HepG2 (cell line): ENCODE results near the gene SELENOM. TPM values are rescaled to one million over a fixed set of nuclear protein-coding genes. Genes with fewer than 3 reads are reported as not detected.

Source experiments
- GTF3A ChIP-seq: sonication (generic); formaldehyde crosslinking; conservative IDR thresholded peaks from 2 replicates; pipeline ENCODE4 v1.4.0; 2020; ENCODE audit warnings: mild to moderate bottlenecking, missing genetic modification reagents
- HDAC6 ChIP-seq: fragments of 200-600 bp; sonication (generic); IDR thresholded peaks from 2 replicates; pipeline ENCODE4 v1.7.0; 2017; ENCODE audit warnings: mild to moderate bottlenecking, antibody characterized with exemption, low read length, low read depth
- NR3C1 ChIP-seq: sonication (generic); formaldehyde crosslinking; IDR thresholded peaks from 2 replicates; pipeline ENCODE4 v1.4.0; 2020; ENCODE audit warnings: missing genetic modification reagents
- PLRG1 ChIP-seq: fragments of 450-650 bp; conservative IDR thresholded peaks from 2 replicates; pipeline ENCODE4 v1.6.1; 2016
- RELA ChIP-seq: sonication (generic); formaldehyde crosslinking; IDR thresholded peaks from 2 replicates; pipeline ENCODE4 v1.4.0; 2020; ENCODE audit warnings: missing genetic modification reagents
- ZBTB1 ChIP-seq: sonication (generic); formaldehyde crosslinking; IDR thresholded peaks from 2 replicates; pipeline ENCODE4 v1.4.0; 2020; ENCODE audit warnings: missing genetic modification reagents, borderline replicate concordance
- ZC3H4 ChIP-seq: sonication (generic); formaldehyde crosslinking; IDR thresholded peaks from 2 replicates; pipeline ENCODE4 v1.4.0; 2020; ENCODE audit warnings: missing genetic modification reagents, borderline replicate concordance
- ZEB1 ChIP-seq: IDR thresholded peaks from 2 replicates; pipeline ENCODE4 v1.6.1; 2012; ENCODE audit warnings: mild to moderate bottlenecking, low read depth, inconsistent platforms; ENCODE audit not compliant: insufficient replicate concordance
- ZNF441 ChIP-seq: sonication (generic); formaldehyde crosslinking; IDR thresholded peaks from 2 replicates; pipeline ENCODE4 v1.7.0; 2021; ENCODE audit warnings: missing genetic modification reagents, borderline replicate concordance
- ZNF766 ChIP-seq: sonication (generic); formaldehyde crosslinking; IDR thresholded peaks from 2 replicates; pipeline ENCODE4 v1.5.0; 2020; ENCODE audit warnings: missing genetic modification reagents, borderline replicate concordance
- ZSCAN20 ChIP-seq: sonication (generic); formaldehyde crosslinking; IDR thresholded peaks from 2 replicates; pipeline ENCODE4 v1.4.0; 2020; ENCODE audit warnings: missing genetic modification reagents, mild to moderate bottlenecking, borderline replicate concordance
- polyA plus RNA-seq, 8 experiments: library from polyadenylated mRNA; depleted of rRNA in 3 of 8; stranded (reverse) in 7 of 8; unstranded in 1 of 8; fragments of >200 nt; fragmentation: Illumina TruSeq in 4 of 8; extraction: Trizol in 4 of 8; gene quantifications; 2 replicates each; pipeline versions ENCODE4 v1.2.1 to v1.2.3, GENCODE V29; 2011 to 2016; ENCODE audit warnings: low read depth in 4 of 8, missing spikeins in 1 of 8, mixed read lengths in 1 of 8; ENCODE audit not compliant: insufficient read depth in 1 of 8
- total RNA-seq, 5 experiments: library from RNA; depleted of rRNA; stranded (reverse); fragments of >200 nt; fragmentation: Illumina TruSeq; extraction: Trizol; gene quantifications; 2 replicates each; pipeline ENCODE4 v1.2.3, GENCODE V29; 2016; ENCODE audit warnings: low read depth in 1 of 5
- TF ChIP-seq, protein P1 (sequence below): sonication (generic); formaldehyde crosslinking; IDR thresholded peaks from one replicate; pipeline ENCODE4 v1.5.1; 2020; ENCODE audit warnings: mild to moderate bottlenecking, missing genetic modification reagents; ENCODE audit errors: not compliant biosample characterization
- TF ChIP-seq, protein P2 (sequence below): sonication (generic); formaldehyde crosslinking; IDR thresholded peaks from 2 replicates; pipeline ENCODE4 v1.4.0; 2020; ENCODE audit warnings: mild to moderate bottlenecking, missing genetic modification reagents
- TF ChIP-seq, protein P3 (sequence below): sonication (generic); formaldehyde crosslinking; IDR thresholded peaks from 2 replicates; pipeline ENCODE4 v1.4.0; 2020; ENCODE audit warnings: missing genetic modification reagents
- TF ChIP-seq, protein P4 (sequence below): sonication (generic); formaldehyde crosslinking; IDR thresholded peaks from 2 replicates; pipeline ENCODE4 v1.4.0; 2020; ENCODE audit warnings: missing genetic modification reagents, borderline replicate concordance

The SELENOM gene
- total and polyA plus RNA-seq, 2 of the 13 experiments (the other 11 are each of a cell fraction or from before 2014, with no cell fraction given) = 4.1 to 4.3 TPM

DNA sequence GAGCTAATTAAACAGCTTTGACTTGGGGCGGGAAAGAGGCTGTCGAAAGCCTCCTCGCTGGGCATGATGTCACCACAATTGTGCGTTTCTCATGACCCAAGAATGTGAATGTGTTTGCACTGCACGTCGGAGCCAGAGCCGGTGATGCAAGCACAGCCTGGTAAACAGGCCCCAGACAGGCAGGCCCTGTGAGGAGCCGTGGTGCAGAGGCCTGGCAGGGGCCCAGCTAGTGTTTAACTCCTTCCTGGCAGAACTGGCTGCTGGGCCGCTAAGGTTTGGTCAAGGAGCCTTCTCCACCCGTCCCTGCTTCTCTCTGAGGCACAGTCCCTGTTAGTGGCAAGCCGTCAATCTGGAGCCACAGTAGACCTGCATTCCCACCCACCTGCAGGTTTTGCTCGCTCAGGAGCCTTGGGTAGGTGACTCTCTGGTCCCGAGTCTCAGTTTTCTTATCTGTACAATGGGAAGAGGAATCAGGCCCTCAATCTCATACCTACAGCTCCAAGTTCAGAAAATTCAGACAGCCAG lies 51.7 kb downstream of the SELENOM start (continued):
- TF ChIP-seq, protein P1, sequence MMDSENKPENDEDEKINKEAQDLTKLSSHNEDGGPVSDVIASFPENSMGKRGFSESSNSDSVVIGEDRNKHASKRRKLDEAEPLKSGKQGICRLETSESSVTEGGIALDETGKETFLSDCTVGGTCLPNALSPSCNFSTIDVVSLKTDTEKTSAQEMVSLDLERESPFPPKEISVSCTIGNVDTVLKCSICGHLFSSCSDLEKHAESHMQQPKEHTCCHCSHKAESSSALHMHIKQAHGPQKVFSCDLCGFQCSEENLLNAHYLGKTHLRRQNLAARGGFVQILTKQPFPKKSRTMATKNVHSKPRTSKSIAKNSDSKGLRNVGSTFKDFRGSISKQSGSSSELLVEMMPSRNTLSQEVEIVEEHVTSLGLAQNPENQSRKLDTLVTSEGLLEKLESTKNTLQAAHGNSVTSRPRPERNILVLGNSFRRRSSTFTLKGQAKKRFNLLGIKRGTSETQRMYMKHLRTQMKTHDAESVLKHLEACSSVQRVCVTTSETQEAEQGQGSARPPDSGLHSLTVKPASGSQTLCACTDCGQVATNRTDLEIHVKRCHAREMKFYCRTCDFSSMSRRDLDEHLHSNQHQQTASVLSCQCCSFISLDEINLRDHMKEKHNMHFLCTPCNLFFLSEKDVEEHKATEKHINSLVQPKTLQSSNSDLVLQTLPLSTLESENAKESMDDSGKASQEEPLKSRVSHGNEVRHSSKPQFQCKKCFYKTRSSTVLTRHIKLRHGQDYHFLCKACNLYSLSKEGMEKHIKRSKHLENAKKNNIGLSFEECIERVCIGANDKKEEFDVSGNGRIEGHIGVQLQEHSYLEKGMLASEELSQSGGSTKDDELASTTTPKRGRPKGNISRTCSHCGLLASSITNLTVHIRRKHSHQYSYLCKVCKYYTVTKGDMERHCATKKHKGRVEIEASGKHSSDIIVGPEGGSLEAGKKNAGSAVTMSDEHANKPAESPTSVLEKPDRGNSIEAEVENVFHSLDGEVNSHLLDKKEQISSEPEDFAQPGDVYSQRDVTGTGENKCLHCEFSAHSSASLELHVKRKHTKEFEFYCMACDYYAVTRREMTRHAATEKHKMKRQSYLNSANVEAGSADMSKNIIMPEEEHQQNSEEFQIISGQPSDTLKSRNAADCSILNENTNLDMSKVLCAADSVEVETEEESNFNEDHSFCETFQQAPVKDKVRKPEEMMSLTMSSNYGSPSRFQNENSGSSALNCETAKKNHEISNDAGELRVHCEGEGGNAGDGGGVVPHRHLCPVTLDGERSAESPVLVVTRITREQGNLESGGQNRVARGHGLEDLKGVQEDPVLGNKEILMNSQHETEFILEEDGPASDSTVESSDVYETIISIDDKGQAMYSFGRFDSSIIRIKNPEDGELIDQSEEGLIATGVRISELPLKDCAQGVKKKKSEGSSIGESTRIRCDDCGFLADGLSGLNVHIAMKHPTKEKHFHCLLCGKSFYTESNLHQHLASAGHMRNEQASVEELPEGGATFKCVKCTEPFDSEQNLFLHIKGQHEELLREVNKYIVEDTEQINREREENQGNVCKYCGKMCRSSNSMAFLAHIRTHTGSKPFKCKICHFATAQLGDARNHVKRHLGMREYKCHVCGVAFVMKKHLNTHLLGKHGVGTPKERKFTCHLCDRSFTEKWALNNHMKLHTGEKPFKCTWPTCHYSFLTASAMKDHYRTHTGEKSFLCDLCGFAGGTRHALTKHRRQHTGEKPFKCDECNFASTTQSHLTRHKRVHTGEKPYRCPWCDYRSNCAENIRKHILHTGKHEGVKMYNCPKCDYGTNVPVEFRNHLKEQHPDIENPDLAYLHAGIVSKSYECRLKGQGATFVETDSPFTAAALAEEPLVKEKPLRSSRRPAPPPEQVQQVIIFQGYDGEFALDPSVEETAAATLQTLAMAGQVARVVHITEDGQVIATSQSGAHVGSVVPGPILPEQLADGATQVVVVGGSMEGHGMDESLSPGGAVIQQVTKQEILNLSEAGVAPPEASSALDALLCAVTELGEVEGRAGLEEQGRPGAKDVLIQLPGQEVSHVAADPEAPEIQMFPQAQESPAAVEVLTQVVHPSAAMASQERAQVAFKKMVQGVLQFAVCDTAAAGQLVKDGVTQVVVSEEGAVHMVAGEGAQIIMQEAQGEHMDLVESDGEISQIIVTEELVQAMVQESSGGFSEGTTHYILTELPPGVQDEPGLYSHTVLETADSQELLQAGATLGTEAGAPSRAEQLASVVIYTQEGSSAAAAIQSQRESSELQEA (CRISPR knock-in tag) = no peak
- no peak for TF ChIP-seq PLRG1
- TF ChIP-seq, protein P2, sequence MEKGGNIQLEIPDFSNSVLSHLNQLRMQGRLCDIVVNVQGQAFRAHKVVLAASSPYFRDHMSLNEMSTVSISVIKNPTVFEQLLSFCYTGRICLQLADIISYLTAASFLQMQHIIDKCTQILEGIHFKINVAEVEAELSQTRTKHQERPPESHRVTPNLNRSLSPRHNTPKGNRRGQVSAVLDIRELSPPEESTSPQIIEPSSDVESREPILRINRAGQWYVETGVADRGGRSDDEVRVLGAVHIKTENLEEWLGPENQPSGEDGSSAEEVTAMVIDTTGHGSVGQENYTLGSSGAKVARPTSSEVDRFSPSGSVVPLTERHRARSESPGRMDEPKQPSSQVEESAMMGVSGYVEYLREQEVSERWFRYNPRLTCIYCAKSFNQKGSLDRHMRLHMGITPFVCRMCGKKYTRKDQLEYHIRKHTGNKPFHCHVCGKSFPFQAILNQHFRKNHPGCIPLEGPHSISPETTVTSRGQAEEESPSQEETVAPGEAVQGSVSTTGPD (CRISPR knock-in tag) = peak; percentile 46; the same call in 1 of the 2 replicates
- TF ChIP-seq RELA (CRISPR knock-in tag) = no peak; the same call in 1 of the 2 replicates
- TF ChIP-seq, protein P3, sequence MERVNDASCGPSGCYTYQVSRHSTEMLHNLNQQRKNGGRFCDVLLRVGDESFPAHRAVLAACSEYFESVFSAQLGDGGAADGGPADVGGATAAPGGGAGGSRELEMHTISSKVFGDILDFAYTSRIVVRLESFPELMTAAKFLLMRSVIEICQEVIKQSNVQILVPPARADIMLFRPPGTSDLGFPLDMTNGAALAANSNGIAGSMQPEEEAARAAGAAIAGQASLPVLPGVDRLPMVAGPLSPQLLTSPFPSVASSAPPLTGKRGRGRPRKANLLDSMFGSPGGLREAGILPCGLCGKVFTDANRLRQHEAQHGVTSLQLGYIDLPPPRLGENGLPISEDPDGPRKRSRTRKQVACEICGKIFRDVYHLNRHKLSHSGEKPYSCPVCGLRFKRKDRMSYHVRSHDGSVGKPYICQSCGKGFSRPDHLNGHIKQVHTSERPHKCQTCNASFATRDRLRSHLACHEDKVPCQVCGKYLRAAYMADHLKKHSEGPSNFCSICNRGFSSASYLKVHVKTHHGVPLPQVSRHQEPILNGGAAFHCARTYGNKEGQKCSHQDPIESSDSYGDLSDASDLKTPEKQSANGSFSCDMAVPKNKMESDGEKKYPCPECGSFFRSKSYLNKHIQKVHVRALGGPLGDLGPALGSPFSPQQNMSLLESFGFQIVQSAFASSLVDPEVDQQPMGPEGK = peak; percentile 82
- peak; percentile 61; the same call in 1 of the 2 replicates for TF ChIP-seq ZNF766 (CRISPR knock-in tag)
- no peak for TF ChIP-seq GTF3A (CRISPR knock-in tag)
- no peak for TF ChIP-seq ZBTB1 (CRISPR knock-in tag)
- no peak for TF ChIP-seq HDAC6
- TF ChIP-seq ZC3H4 (CRISPR knock-in tag) = no peak
- TF ChIP-seq ZNF441 (CRISPR knock-in tag) = peak; percentile 77; the same call in 1 of the 2 replicates
- TF ChIP-seq NR3C1 (CRISPR knock-in tag) = no peak
- no peak for TF ChIP-seq ZEB1
- TF ChIP-seq, protein P4, sequence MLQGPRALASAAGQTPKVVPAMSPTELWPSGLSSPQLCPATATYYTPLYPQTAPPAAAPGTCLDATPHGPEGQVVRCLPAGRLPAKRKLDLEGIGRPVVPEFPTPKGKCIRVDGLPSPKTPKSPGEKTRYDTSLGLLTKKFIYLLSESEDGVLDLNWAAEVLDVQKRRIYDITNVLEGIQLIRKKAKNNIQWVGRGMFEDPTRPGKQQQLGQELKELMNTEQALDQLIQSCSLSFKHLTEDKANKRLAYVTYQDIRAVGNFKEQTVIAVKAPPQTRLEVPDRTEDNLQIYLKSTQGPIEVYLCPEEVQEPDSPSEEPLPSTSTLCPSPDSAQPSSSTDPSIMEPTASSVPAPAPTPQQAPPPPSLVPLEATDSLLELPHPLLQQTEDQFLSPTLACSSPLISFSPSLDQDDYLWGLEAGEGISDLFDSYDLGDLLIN (CRISPR knock-in tag) = peak; percentile 23; the same call in 1 of the 2 replicates
- peak; percentile 55; the same call in 1 of the 2 replicates for TF ChIP-seq ZSCAN20 (CRISPR knock-in tag)
